Brain microvascular endothelial cell (primary cell): ENCODE data around the gene OLFML1.
A peak's percentile ranks its signal among the peaks of the same experiment; 100 is the strongest.

Source experiments
- DNase-seq: peaks from one replicate; pipeline ENCODE4 v3.0.0-alpha.2; 2020
- H3K27ac ChIP-seq: fragments of 250-450 bp; sonication (Bioruptor Pico); 2 replicates; pipeline ENCODE4 v1.5.1; 2020; ENCODE audit warnings: mild to moderate bottlenecking, moderate library complexity
- H3K27me3 ChIP-seq: fragments of 250-450 bp; sonication (Bioruptor Pico); replicated peaks from 2 replicates; pipeline ENCODE4 v1.5.1; 2020; ENCODE audit warnings: mild to moderate bottlenecking
- H3K36me3 ChIP-seq: fragments of 250-450 bp; sonication (Bioruptor Pico); replicated peaks from 2 replicates; pipeline ENCODE4 v1.5.1; 2020; ENCODE audit warnings: mild to moderate bottlenecking
- H3K4me3 ChIP-seq: 2 replicates; pipeline ENCODE4 v1.5.1; 2011; ENCODE audit warnings: low read depth, mild to moderate bottlenecking, control low read depth, low read length, moderate library complexity
- in situ Hi-C: cut with HindIII; loops from 2 replicates; pipeline ENCODE4 v1.10.0; 2017; ENCODE audit warnings: low sequenced_read_pairs, low pct_ligation_motif_present
- TF ChIP-seq, protein P1 (sequence below): IDR thresholded peaks from 2 replicates; pipeline ENCODE4 v1.5.1; 2011; ENCODE audit warnings: low read depth, mild to moderate bottlenecking, moderate library complexity, low read length, control low read depth, inconsistent platforms; ENCODE audit errors: missing control alignments

The OLFML1 gene

GRCh38 chr11:7442588-7443215 lies 42.6 kb upstream of the OLFML1 start:
- in situ Hi-C loops = no loop called here
- TF ChIP-seq, protein P1, sequence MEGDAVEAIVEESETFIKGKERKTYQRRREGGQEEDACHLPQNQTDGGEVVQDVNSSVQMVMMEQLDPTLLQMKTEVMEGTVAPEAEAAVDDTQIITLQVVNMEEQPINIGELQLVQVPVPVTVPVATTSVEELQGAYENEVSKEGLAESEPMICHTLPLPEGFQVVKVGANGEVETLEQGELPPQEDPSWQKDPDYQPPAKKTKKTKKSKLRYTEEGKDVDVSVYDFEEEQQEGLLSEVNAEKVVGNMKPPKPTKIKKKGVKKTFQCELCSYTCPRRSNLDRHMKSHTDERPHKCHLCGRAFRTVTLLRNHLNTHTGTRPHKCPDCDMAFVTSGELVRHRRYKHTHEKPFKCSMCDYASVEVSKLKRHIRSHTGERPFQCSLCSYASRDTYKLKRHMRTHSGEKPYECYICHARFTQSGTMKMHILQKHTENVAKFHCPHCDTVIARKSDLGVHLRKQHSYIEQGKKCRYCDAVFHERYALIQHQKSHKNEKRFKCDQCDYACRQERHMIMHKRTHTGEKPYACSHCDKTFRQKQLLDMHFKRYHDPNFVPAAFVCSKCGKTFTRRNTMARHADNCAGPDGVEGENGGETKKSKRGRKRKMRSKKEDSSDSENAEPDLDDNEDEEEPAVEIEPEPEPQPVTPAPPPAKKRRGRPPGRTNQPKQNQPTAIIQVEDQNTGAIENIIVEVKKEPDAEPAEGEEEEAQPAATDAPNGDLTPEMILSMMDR = peak; percentile 94
- Histone ChIP-seq H3K4me3 (no peak overlapping the region), H3K36me3 (no peaks in the 10 kb centered on the region), H3K27ac (no peak overlapping the region), H3K27me3 (no peaks in the 10 kb centered on the region)
- DNase-seq = peak; percentile 71

DNA sequence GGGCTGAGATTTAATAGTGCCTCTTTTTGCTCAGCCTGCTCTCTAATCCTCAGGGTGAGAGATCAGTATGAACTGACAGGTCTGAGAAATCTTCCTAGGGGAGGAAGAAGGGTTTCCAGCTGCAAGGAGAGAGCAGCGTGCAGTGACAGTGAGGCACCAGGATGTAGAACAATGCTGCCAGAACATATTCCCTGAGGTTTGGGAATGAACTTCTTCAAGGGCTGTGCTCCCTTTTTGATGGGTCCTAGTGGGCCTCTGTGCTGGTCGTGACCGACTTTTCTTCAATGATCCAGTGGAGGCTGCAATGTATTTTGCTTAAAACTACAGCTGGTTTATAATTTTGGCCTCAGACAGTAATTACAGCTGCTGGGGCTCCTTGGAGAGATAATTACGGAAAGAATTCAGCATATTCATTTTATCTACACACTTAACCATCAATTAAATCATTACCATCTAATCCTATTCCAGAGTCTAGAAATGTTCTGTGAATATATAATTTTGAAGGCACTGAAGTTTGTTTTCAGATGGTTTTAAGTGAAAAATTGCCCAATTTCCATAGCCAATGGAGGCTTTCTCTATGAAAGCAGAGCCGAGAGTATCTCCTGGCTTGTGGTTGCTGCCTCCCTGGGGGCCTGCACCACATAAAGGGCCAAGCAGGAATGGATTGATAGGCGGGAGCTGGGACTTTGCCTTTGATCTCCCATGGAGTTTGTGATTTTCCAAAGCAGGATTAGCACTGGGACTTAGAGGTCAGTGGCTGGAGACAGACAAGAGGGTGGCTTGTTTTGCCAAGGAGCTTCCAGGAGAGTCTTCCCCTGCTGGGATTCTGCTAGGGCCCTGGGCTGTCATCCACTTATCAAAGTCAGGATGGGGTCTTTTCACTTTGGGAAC lies 41.0 kb upstream of the OLFML1 start:
- Histone ChIP-seq H3K36me3 (no peaks in the 10 kb centered on the region), H3K4me3 (no peak overlapping the region), H3K27ac (no peak overlapping the region), H3K27me3 (no peaks in the 10 kb centered on the region)
- TF ChIP-seq, protein P1 = no peak
- DNase-seq = no peak
- in situ Hi-C loops = no loop called here

GRCh38 chr11:7445564-7445963 lies 39.7 kb upstream of the OLFML1 start:
- in situ Hi-C loops = no loop called here
- H3K4me3 ChIP-seq = no peak overlapping the region
- no peak for DNase-seq
- no peak overlapping the region for H3K27ac ChIP-seq
- H3K27me3 ChIP-seq = no peaks in the 10 kb centered on the region
- TF ChIP-seq, protein P1 = no peak
- no peaks in the 10 kb centered on the region for H3K36me3 ChIP-seq

GRCh38 chr11:7448201-7448600 lies 37.1 kb upstream of the OLFML1 start:
- Histone ChIP-seq H3K27me3 (no peaks in the 10 kb centered on the region), H3K36me3 (no peaks in the 10 kb centered on the region), H3K27ac (no peak overlapping the region), H3K4me3 (no peak overlapping the region)
- TF ChIP-seq, protein P1 = no peak
- in situ Hi-C loops = no loop called here
- DNase-seq = no peak

- H3K4me3 ChIP-seq = no peak overlapping the region
- no peak overlapping the region for H3K27ac ChIP-seq
- no peak for DNase-seq
- in situ Hi-C loops = no loop called here
- TF ChIP-seq, protein P1 = no peak
- H3K27me3 ChIP-seq = no peaks in the 10 kb centered on the region
- no peaks in the 10 kb centered on the region for H3K36me3 ChIP-seq
Observed at GRCh38 chr11:7449211-7449840, 36.0 kb upstream of the OLFML1 start.
